HepG2 (cell line): ENCODE data around the gene ALCAM. TPM values are rescaled to one million over a fixed set of nuclear protein-coding genes. Genes with fewer than 3 reads are reported as not detected.

ENCODE experiments used
- ATAC-seq: fragments of 200-7000 bp; cut with Tn5 transposase; 3 replicates; pipeline ENCODE4 v1.9.1; 2020; ENCODE audit warnings: mild to moderate bottlenecking, moderate library complexity
- BruUV-seq: library from RNA; stranded (reverse); fragments of 400-500 nt; replicated peaks from 2 replicates; lab custom pipeline; 2021; lab: Mats Ljungman, UMichigan
- CTCF ChIA-PET: fragments of 300-600 bp; formaldehyde crosslinking; extraction: SDS; loops from one replicate; lab custom pipeline; 2021; ENCODE audit warnings: low total read pairs, inconsistent platforms, low intra/inter-chr PET ratio; lab: Yijun Ruan, JAX
- POLR2A ChIA-PET: fragments of 350-600 bp; sonication (Branson Sonifier 250); formaldehyde crosslinking; loops from one replicate; lab custom pipeline; 2020; ENCODE audit warnings: antibody characterized with exemption, inconsistent platforms; lab: Yijun Ruan, JAX
- DNase-seq: peaks from one replicate; pipeline ENCODE4 v3.0.0-alpha.2; 2015; ENCODE audit warnings: low spot score
- FAIRE-seq: peaks from 3 replicates; lab custom pipeline; 2011; peaks lifted over from hg19 to GRCh38; lab: Jason Lieb, UNC
- H2AFZ ChIP-seq: one replicate; pipeline ENCODE4 v1.6.1; 2011; ENCODE audit warnings: low read length, inconsistent platforms
- H3K27ac ChIP-seq: fragments of 300-600 bp; 3 replicates; pipeline ENCODE4 v1.8.0; 2011; ENCODE audit warnings: mixed run types, mild to moderate bottlenecking, mixed read lengths, low read length, inconsistent platforms; ENCODE audit not compliant: insufficient read depth; ENCODE audit errors: extremely low read length
- H3K27me3 ChIP-seq, 2 experiments: fragments of 200-600 bp in 1 of 2; 2 replicates in 1 of 2; 3 replicates in 1 of 2; pipeline versions ENCODE4 v1.6.0 to v1.8.0; 2011; ENCODE audit warnings: low read length in 2 of 2, mild to moderate bottlenecking in 2 of 2, moderate library complexity in 2 of 2, inconsistent platforms in 1 of 2; ENCODE audit not compliant: insufficient read depth in 2 of 2, control insufficient read depth in 1 of 2
- H3K36me3 ChIP-seq, 2 experiments: fragments of 200-600 bp in 1 of 2; replicated peaks in 1 of 2; 2 replicates in 1 of 2; 3 replicates in 1 of 2; pipeline versions ENCODE4 v1.5.1 to v1.8.0; 2011; ENCODE audit warnings: low read length in 2 of 2, inconsistent platforms in 1 of 2; ENCODE audit not compliant: insufficient read depth in 2 of 2, control insufficient read depth in 1 of 2
- H3K4me1 ChIP-seq: 2 replicates; pipeline ENCODE4 v1.5.1; 2012; ENCODE audit warnings: low read length, inconsistent platforms; ENCODE audit not compliant: insufficient read depth
- H3K4me2 ChIP-seq: 2 replicates; pipeline ENCODE4 v1.6.0; 2011; ENCODE audit warnings: low read depth, low read length, inconsistent platforms
- H3K4me3 ChIP-seq, 3 experiments: fragments of 200-600 bp in 1 of 3; sonication (generic), shearing (Covaris generic) in 1 of 3; replicated peaks in 1 of 3; 2 replicates each; pipeline ENCODE4 v1.5.1; 2011 to 2016; ENCODE audit warnings: low read length in 3 of 3, inconsistent platforms in 2 of 3, low read depth in 2 of 3, mild to moderate bottlenecking in 2 of 3, control low read depth in 1 of 3, mixed read lengths in 1 of 3; ENCODE audit not compliant: insufficient read depth in 1 of 3
- H3K79me2 ChIP-seq: one replicate; pipeline ENCODE4 v1.6.1; 2011; ENCODE audit warnings: low read length, inconsistent platforms; ENCODE audit not compliant: insufficient read depth
- H3K9ac ChIP-seq: 2 replicates; pipeline ENCODE4 v1.6.0; 2011; ENCODE audit warnings: mild to moderate bottlenecking, low read depth, low read length, inconsistent platforms; ENCODE audit not compliant: insufficient read depth
- H3K9me3 ChIP-seq: 2 replicates; pipeline ENCODE4 v1.5.1; 2012; ENCODE audit warnings: mild to moderate bottlenecking, low read length
- H4K20me1 ChIP-seq: 2 replicates; pipeline ENCODE4 v1.6.0; 2011; ENCODE audit warnings: inconsistent platforms, mild to moderate bottlenecking, low read length, moderate library complexity; ENCODE audit not compliant: insufficient read depth
- CBX1 ChIP-seq: IDR thresholded peaks from one replicate; pipeline ENCODE4 v1.6.1; 2016; ENCODE audit warnings: antibody characterized with exemption, low read depth
- GTF2F1 ChIP-seq: fragments of 150-350 bp; IDR thresholded peaks from 2 replicates; pipeline ENCODE4 v1.6.1; 2014; ENCODE audit warnings: low read length
- HMGA1 ChIP-seq: sonication (generic); formaldehyde crosslinking; conservative IDR thresholded peaks from 2 replicates; pipeline ENCODE4 v1.4.0; 2020; ENCODE audit warnings: missing genetic modification reagents
- HNF1B ChIP-seq: sonication (generic); formaldehyde crosslinking; IDR thresholded peaks from 2 replicates; pipeline ENCODE4 v1.5.1; 2020; ENCODE audit warnings: mild to moderate bottlenecking, moderate library complexity, missing genetic modification reagents
- KDM2A ChIP-seq: sonication (generic); formaldehyde crosslinking; IDR thresholded peaks from 2 replicates; pipeline ENCODE4 v1.4.0; 2020; ENCODE audit warnings: low read depth, missing genetic modification reagents, borderline replicate concordance
- MTF1 ChIP-seq: sonication (generic); formaldehyde crosslinking; IDR thresholded peaks from 2 replicates; pipeline ENCODE4 v1.5.0; 2020; ENCODE audit warnings: missing genetic modification reagents
- NR2F1 ChIP-seq, 2 experiments: fragments of 450-650 bp in 1 of 2; formaldehyde crosslinking in 1 of 2; IDR thresholded peaks; 2 replicates each; pipeline versions ENCODE4 v1.5.0 to v1.6.1; 2016 to 2020; ENCODE audit warnings: mild to moderate bottlenecking in 1 of 2, missing compliant biosample characterization in 1 of 2, missing genetic modification reagents in 1 of 2, moderate library complexity in 1 of 2
- PRDM4 ChIP-seq: sonication (generic); formaldehyde crosslinking; IDR thresholded peaks from 2 replicates; pipeline ENCODE4 v1.9.0; 2021; ENCODE audit warnings: missing genetic modification reagents, borderline replicate concordance
- SNRNP70 ChIP-seq: fragments of 200-400 bp; formaldehyde crosslinking; IDR thresholded peaks from 2 replicates; pipeline ENCODE4 v1.6.1; 2017; ENCODE audit warnings: mild to moderate bottlenecking, low read depth, low read length, moderate library complexity
- STAT6 ChIP-seq: sonication (generic); formaldehyde crosslinking; IDR thresholded peaks from 2 replicates; pipeline ENCODE4 v1.4.0; 2020; ENCODE audit warnings: missing genetic modification reagents, mild to moderate bottlenecking, borderline replicate concordance
- TIGD3 ChIP-seq: sonication (generic); formaldehyde crosslinking; IDR thresholded peaks from 2 replicates; pipeline ENCODE4 v1.5.1; 2020; ENCODE audit warnings: mild to moderate bottlenecking, missing genetic modification reagents, borderline replicate concordance
- ZNF670 ChIP-seq: sonication (generic); formaldehyde crosslinking; IDR thresholded peaks from 2 replicates; pipeline ENCODE4 v1.8.0; 2022; ENCODE audit warnings: mild to moderate bottlenecking, missing genetic modification reagents, borderline replicate concordance
- ZNF781 ChIP-seq: sonication (generic); formaldehyde crosslinking; IDR thresholded peaks from 2 replicates; pipeline ENCODE4 v1.5.1; 2020; ENCODE audit warnings: borderline replicate concordance, mild to moderate bottlenecking, missing genetic modification reagents; ENCODE audit errors: not compliant biosample characterization
- WGBS: methylation state at CpG from one replicate; pipeline ENCODE4 v1.1.6; 2017; ENCODE audit warnings: low lambda C conversion rate; 5-methylcytosine and 5-hydroxymethylcytosine counted together
- in situ Hi-C: cut with HindIII; loops from 2 replicates; pipeline ENCODE4 v1.10.0; 2017; ENCODE audit warnings: low pct_unique_long_range_greater_than_20kb; ENCODE audit not compliant: extremely low pct_ligation_motif_present
- intact Hi-C: fragments of 100-400 bp; cut with micrococcal nuclease; formaldehyde crosslinking; loops from one replicate; pipeline ENCODE4 v1.10.0; 2022; ENCODE audit not compliant: unreplicated experiment
- polyA plus RNA-seq, 8 experiments: library from polyadenylated mRNA; depleted of rRNA in 3 of 8; stranded (reverse) in 7 of 8; unstranded in 1 of 8; fragments of >200 nt; fragmentation: Illumina TruSeq in 4 of 8; extraction: Trizol in 4 of 8; gene quantifications; 2 replicates each; pipeline versions ENCODE4 v1.2.1 to v1.2.3, GENCODE V29; 2011 to 2016; ENCODE audit warnings: low read depth in 4 of 8, missing spikeins in 1 of 8, mixed read lengths in 1 of 8; ENCODE audit not compliant: insufficient read depth in 1 of 8
- total RNA-seq, 5 experiments: library from RNA; depleted of rRNA; stranded (reverse); fragments of >200 nt; fragmentation: Illumina TruSeq; extraction: Trizol; gene quantifications; 2 replicates each; pipeline ENCODE4 v1.2.3, GENCODE V29; 2016; ENCODE audit warnings: low read depth in 1 of 5

The ALCAM gene
- total and polyA plus RNA-seq, 2 of the 13 experiments (the other 11 are each of a cell fraction or from before 2014, with no cell fraction given), result 26.0 to 33.1 TPM

GRCh38 chr3:105593315-105593714 is 226.6 kb downstream of the ALCAM start:
- ATAC-seq (peak; percentile 50; the same call in 2 of the 3 replicates), DNase-seq (no peak), FAIRE-seq (no peak)
- no peak overlapping the region for H3K4me3 ChIP-seq
- POLR2A ChIA-PET, result no interaction called here
- H4K20me1 ChIP-seq, result no peaks in the 10 kb centered on the region
- CTCF ChIA-PET, result no interaction called here
- no peak overlapping the region for H3K4me2 ChIP-seq
- H3K79me2 ChIP-seq, result no peaks in the 10 kb centered on the region
- no peaks in the 10 kb centered on the region for H3K4me1 ChIP-seq
- H3K27ac ChIP-seq, result no peak overlapping the region
- no peak overlapping the region for H3K9ac ChIP-seq
- no peak overlapping the region for H2AFZ ChIP-seq
- 11% methylated on average over 8 of the region's 10 CpGs for WGBS
- in situ Hi-C loops (no loop called here), intact Hi-C loops (no loop called here)
- H3K36me3 ChIP-seq, result no peaks in the 10 kb centered on the region
- no peaks in the 10 kb centered on the region; a peak in 2 of 5 replicates for H3K27me3 ChIP-seq
- no peak for TF ChIP-seq SNRNP70
- TF ChIP-seq ZNF670 (CRISPR knock-in tag), result no peak
- no peak for TF ChIP-seq MTF1 (CRISPR knock-in tag)
- no peak for TF ChIP-seq STAT6 (CRISPR knock-in tag)
- no peak for TF ChIP-seq CBX1
- TF ChIP-seq HMGA1, result no peak
- no peak for TF ChIP-seq HNF1B (CRISPR knock-in tag)
- TF ChIP-seq ZNF781 (CRISPR knock-in tag), result no peak
- TF ChIP-seq KDM2A, result no peak
- TF ChIP-seq NR2F1 (CRISPR knock-in tag; IDR thresholded peaks at IDR 0.05), result no peak
- no peak for TF ChIP-seq TIGD3 (CRISPR knock-in tag)
- TF ChIP-seq PRDM4 (CRISPR knock-in tag), result no peak
- TF ChIP-seq GTF2F1, result no peak
- H3K9me3 ChIP-seq, result no peaks in the 10 kb centered on the region
- no TSS peak for BruUV-seq
